HepG2 (cell line): ENCODE results near the gene ZFP3. TPM values are rescaled to one million over a fixed set of nuclear protein-coding genes. Genes with fewer than 3 reads are reported as not detected.

Source experiments
- CBFB ChIP-seq: sonication (generic); formaldehyde crosslinking; IDR thresholded peaks from 2 replicates; pipeline ENCODE4 v1.4.0; 2020; ENCODE audit warnings: missing genetic modification reagents
- EEA1 ChIP-seq: sonication (generic); formaldehyde crosslinking; IDR thresholded peaks from 2 replicates; pipeline ENCODE4 v1.5.1; 2020; ENCODE audit warnings: mild to moderate bottlenecking, missing genetic modification reagents, borderline replicate concordance
- ETV5 ChIP-seq: IDR thresholded peaks from 2 replicates; pipeline ENCODE4 v1.6.1; 2018; ENCODE audit warnings: missing biosample characterization, missing genetic modification reagents, inconsistent platforms, borderline replicate concordance
- HNRNPK ChIP-seq: fragments of 200-400 bp; formaldehyde crosslinking; IDR thresholded peaks from 2 replicates; pipeline ENCODE4 v1.6.1; 2018; ENCODE audit warnings: low read length, low read depth, moderate library complexity, mild to moderate bottlenecking; ENCODE audit not compliant: poor library complexity, severe bottlenecking
- RBAK ChIP-seq: sonication (generic); formaldehyde crosslinking; IDR thresholded peaks from 2 replicates; pipeline ENCODE4 v1.5.1; 2020; ENCODE audit warnings: mild to moderate bottlenecking, missing genetic modification reagents
- REST ChIP-seq, 2 experiments: IDR thresholded peaks; 2 replicates each; pipeline ENCODE4 v1.6.1; 2011 to 2012; ENCODE audit warnings: low read length in 2 of 2, borderline replicate concordance in 1 of 2, low read depth in 1 of 2, mild to moderate bottlenecking in 1 of 2, moderate library complexity in 1 of 2
- RFXANK ChIP-seq: IDR thresholded peaks from 2 replicates; pipeline ENCODE4 v1.6.1; 2016
- SNAPC2 ChIP-seq: sonication (generic); formaldehyde crosslinking; IDR thresholded peaks from 2 replicates; pipeline ENCODE4 v1.8.1; 2022; ENCODE audit warnings: mild to moderate bottlenecking, missing genetic modification reagents
- SRSF9 ChIP-seq: fragments of 200-400 bp; formaldehyde crosslinking; IDR thresholded peaks from 2 replicates; pipeline ENCODE4 v1.6.1; 2018; ENCODE audit warnings: borderline replicate concordance, mild to moderate bottlenecking, low read depth, low read length; ENCODE audit not compliant: insufficient read depth, poor library complexity, severe bottlenecking
- ZNF510 ChIP-seq: sonication (generic); formaldehyde crosslinking; IDR thresholded peaks from 2 replicates; pipeline ENCODE4 v1.4.0; 2020; ENCODE audit warnings: low read depth, mild to moderate bottlenecking, missing genetic modification reagents
- ZNF567 ChIP-seq: sonication (generic); formaldehyde crosslinking; IDR thresholded peaks from 2 replicates; pipeline ENCODE4 v1.8.1; 2023; ENCODE audit warnings: mild to moderate bottlenecking, missing genetic modification reagents, borderline replicate concordance
- ZNF841 ChIP-seq: sonication (generic); formaldehyde crosslinking; IDR thresholded peaks from 2 replicates; pipeline ENCODE4 v1.8.1; 2023; ENCODE audit warnings: missing genetic modification reagents, borderline replicate concordance
- polyA plus RNA-seq, 8 experiments: library from polyadenylated mRNA; depleted of rRNA in 3 of 8; stranded (reverse) in 7 of 8; unstranded in 1 of 8; fragments of >200 nt; fragmentation: Illumina TruSeq in 4 of 8; extraction: Trizol in 4 of 8; gene quantifications; 2 replicates each; pipeline versions ENCODE4 v1.2.1 to v1.2.3, GENCODE V29; 2011 to 2016; ENCODE audit warnings: low read depth in 4 of 8, missing spikeins in 1 of 8, mixed read lengths in 1 of 8; ENCODE audit not compliant: insufficient read depth in 1 of 8
- total RNA-seq, 5 experiments: library from RNA; depleted of rRNA; stranded (reverse); fragments of >200 nt; fragmentation: Illumina TruSeq; extraction: Trizol; gene quantifications; 2 replicates each; pipeline ENCODE4 v1.2.3, GENCODE V29; 2016; ENCODE audit warnings: low read depth in 1 of 5
- TF ChIP-seq, protein P1 (sequence below): sonication (generic); formaldehyde crosslinking; IDR thresholded peaks from 2 replicates; pipeline ENCODE4 v1.4.0; 2020; ENCODE audit warnings: mild to moderate bottlenecking, missing genetic modification reagents
- TF ChIP-seq, protein P2 (sequence below): sonication (generic); formaldehyde crosslinking; IDR thresholded peaks from 2 replicates; pipeline ENCODE4 v1.4.0; 2020; ENCODE audit warnings: missing genetic modification reagents, borderline replicate concordance
- TF ChIP-seq, protein P3 (sequence below): sonication (generic); formaldehyde crosslinking; IDR thresholded peaks from 2 replicates; pipeline ENCODE4 v1.8.0; 2022; ENCODE audit warnings: mild to moderate bottlenecking, missing genetic modification reagents; ENCODE audit not compliant: insufficient replicate concordance

The ZFP3 gene
- total and polyA plus RNA-seq, 2 of the 13 experiments (the other 11 are each of a cell fraction or from before 2014, with no cell fraction given): not detected

- TF ChIP-seq HNRNPK: peak; percentile 17
- no peak for TF ChIP-seq ZNF510 (CRISPR knock-in tag)
- no peak for TF ChIP-seq ZNF841 (CRISPR knock-in tag)
- 0 out of 2 replicates have a peak, but pooled peaks have one; percentile 57 for TF ChIP-seq CBFB (CRISPR knock-in tag)
- TF ChIP-seq RFXANK (CRISPR knock-in tag): no peak
- no peak for TF ChIP-seq REST (IDR thresholded peaks at IDR 0.05; ENCODE audit: borderline replicate concordance in 1 of 2, low read depth in 1 of 2, low read length in 2 of 2)
- TF ChIP-seq ETV5: peak; percentile 96
- TF ChIP-seq ZNF567: peak; percentile 89; the same call in 1 of the 2 replicates
- TF ChIP-seq, protein P1, sequence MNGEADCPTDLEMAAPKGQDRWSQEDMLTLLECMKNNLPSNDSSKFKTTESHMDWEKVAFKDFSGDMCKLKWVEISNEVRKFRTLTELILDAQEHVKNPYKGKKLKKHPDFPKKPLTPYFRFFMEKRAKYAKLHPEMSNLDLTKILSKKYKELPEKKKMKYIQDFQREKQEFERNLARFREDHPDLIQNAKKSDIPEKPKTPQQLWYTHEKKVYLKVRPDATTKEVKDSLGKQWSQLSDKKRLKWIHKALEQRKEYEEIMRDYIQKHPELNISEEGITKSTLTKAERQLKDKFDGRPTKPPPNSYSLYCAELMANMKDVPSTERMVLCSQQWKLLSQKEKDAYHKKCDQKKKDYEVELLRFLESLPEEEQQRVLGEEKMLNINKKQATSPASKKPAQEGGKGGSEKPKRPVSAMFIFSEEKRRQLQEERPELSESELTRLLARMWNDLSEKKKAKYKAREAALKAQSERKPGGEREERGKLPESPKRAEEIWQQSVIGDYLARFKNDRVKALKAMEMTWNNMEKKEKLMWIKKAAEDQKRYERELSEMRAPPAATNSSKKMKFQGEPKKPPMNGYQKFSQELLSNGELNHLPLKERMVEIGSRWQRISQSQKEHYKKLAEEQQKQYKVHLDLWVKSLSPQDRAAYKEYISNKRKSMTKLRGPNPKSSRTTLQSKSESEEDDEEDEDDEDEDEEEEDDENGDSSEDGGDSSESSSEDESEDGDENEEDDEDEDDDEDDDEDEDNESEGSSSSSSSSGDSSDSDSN: peak; percentile 91
- TF ChIP-seq SNAPC2 (CRISPR knock-in tag): peak; percentile 70
- TF ChIP-seq, protein P2, sequence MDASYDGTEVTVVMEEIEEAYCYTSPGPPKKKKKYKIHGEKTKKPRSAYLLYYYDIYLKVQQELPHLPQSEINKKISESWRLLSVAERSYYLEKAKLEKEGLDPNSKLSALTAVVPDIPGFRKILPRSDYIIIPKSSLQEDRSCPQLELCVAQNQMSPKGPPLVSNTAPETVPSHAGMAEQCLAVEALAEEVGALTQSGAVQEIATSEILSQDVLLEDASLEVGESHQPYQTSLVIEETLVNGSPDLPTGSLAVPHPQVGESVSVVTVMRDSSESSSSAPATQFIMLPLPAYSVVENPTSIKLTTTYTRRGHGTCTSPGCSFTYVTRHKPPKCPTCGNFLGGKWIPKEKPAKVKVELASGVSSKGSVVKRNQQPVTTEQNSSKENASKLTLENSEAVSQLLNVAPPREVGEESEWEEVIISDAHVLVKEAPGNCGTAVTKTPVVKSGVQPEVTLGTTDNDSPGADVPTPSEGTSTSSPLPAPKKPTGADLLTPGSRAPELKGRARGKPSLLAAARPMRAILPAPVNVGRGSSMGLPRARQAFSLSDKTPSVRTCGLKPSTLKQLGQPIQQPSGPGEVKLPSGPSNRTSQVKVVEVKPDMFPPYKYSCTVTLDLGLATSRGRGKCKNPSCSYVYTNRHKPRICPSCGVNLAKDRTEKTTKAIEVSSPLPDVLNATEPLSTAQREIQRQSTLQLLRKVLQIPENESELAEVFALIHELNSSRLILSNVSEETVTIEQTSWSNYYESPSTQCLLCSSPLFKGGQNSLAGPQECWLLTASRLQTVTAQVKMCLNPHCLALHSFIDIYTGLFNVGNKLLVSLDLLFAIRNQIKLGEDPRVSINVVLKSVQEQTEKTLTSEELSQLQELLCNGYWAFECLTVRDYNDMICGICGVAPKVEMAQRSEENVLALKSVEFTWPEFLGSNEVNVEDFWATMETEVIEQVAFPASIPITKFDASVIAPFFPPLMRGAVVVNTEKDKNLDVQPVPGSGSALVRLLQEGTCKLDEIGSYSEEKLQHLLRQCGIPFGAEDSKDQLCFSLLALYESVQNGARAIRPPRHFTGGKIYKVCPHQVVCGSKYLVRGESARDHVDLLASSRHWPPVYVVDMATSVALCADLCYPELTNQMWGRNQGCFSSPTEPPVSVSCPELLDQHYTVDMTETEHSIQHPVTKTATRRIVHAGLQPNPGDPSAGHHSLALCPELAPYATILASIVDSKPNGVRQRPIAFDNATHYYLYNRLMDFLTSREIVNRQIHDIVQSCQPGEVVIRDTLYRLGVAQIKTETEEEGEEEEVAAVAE (CRISPR knock-in tag): peak; percentile 45; the same call in 1 of the 2 replicates
- no peak for TF ChIP-seq EEA1 (CRISPR knock-in tag)
- TF ChIP-seq, protein P3, sequence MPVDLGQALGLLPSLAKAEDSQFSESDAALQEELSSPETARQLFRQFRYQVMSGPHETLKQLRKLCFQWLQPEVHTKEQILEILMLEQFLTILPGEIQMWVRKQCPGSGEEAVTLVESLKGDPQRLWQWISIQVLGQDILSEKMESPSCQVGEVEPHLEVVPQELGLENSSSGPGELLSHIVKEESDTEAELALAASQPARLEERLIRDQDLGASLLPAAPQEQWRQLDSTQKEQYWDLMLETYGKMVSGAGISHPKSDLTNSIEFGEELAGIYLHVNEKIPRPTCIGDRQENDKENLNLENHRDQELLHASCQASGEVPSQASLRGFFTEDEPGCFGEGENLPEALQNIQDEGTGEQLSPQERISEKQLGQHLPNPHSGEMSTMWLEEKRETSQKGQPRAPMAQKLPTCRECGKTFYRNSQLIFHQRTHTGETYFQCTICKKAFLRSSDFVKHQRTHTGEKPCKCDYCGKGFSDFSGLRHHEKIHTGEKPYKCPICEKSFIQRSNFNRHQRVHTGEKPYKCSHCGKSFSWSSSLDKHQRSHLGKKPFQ (CRISPR knock-in tag): no peak
- no peak for TF ChIP-seq SRSF9
- TF ChIP-seq RBAK (CRISPR knock-in tag): no peak
Measured at GRCh38 chr17:5111402-5112204, 33.3 kb downstream of the ZFP3 start, which contains the start of gene ZNF232 (continued).
